NCI-H2081 treated with DMSO at 0.1 percent for 48 hours (cell line): Measurements from ENCODE around the gene TNIK.

Experiments
- DNase-seq: peaks from one replicate; lab custom pipeline; 2025; lab: John Stamatoyannopoulos, UW

TNIK gene

DNA sequence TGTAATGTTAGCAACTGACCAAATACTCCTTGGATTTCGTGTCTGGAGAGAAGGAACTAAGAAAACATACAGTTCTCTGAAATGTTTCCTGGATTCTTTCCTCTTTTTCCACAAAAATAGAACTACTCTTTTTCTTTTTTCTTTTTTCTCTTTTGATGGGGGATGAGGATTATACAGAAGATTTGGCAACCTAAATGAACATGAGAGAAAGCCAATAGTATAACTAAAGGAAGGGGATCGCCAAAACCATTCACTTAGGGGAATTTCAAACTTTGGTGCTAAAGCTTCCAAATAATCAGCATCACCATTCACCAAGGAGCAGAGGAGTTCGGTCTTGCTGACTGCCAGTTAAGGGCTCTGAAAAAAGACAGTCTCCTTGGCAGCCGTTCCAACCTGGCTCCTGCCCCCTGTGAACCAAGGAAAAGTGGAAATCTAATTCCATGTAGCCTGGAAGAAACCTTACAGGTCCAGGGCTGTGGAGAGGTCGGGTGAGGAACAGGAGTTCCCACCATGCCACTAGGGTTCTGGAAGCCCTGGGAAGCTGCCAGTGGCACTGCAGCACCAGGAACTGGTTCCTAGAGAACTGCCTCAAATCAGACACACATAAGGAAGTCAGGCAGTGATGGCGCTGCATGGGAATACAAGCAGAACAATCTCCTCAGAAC lies 176.9 kb downstream of the TNIK start:
- DNase-seq = no peak

- DNase-seq = no peak
These were observed 178.2 kb downstream of the TNIK start for GRCh38 chr3:171282041-171282440.

DNA sequence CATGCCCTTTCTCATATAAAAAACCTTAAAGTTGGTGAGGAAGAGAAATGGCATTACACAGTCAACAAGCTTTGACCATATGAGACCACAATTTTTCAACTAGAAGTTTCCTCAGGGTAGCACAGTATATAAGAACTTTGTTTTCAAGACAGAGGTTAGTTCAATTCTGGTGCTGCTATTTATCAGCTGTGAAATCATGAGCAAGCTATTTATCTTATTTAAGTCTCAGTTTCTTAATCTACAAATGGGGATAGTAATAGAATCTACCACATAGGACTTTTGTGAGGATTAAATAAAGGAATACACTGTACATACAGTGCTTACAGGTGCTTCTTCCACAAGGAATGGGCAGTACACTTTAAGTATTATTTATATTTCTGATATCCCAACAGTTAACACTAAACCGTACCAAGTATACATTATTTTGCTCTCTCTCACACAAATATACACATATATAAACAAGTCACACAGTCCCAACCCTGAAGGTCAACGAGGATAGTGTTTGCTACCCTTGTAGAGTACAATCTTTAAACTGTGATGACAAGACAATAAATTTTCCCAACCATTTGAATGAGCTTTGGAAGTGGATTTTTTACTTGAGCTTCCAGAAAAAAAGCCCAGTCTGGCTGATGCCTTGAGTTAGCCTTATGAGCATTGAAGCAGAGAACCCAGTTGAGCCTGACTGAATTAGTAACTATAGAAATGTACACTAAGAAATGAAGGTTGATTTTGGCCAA lies 178.8 kb downstream of the TNIK start:
- no peak for DNase-seq

DNA sequence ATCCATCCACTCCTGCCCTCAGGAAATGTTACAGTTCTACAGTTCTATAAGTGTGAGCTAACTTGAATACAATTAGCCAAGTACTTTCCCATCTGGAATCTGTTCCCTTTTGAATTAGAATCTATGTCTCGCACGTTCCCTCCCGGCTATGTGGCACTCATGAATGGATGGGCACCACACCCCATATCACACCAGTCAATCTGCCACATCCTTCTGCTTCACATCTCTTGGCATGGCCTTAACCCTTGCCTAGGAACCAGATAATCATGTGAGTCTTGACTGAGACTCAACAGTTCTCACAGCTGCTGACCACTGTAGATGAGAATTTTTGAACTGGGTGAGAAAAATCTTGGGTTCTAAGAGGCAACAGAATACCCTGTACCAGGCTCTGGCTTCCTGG lies 180.2 kb downstream of the TNIK start:
- DNase-seq = no peak

- no peak for DNase-seq
These were observed 182.0 kb downstream of the TNIK start for GRCh38 chr3:171278299-171278590.

- DNase-seq = no peak
These were observed 182.5 kb downstream of the TNIK start for GRCh38 chr3:171277456-171278298.

DNA sequence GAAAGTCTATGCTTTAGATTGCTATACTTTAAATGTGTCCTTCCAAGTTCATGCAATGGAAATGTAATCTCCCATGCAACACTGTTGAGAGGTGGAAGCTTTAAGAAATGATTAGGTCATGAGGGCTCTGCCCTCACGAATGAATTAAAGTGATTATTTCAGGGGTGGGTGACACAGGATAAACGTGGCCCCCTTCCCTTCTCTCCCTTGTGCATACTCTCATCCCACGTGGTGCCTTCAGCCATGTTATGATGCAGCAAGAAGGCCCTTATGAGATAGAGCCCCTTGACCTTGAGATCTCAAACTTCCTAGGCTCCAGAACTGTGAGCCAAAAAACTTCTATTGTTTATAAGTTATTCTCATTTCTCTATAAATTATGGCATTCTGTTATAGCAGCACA lies 183.3 kb downstream of the TNIK start:
- DNase-seq = no peak

GRCh38 chr3:171274222-171274621 lies 186.0 kb downstream of the TNIK start:
- DNase-seq = no peak

GRCh38 chr3:171270541-171270940 lies 189.7 kb downstream of the TNIK start:
- DNase-seq = no peak

DNA sequence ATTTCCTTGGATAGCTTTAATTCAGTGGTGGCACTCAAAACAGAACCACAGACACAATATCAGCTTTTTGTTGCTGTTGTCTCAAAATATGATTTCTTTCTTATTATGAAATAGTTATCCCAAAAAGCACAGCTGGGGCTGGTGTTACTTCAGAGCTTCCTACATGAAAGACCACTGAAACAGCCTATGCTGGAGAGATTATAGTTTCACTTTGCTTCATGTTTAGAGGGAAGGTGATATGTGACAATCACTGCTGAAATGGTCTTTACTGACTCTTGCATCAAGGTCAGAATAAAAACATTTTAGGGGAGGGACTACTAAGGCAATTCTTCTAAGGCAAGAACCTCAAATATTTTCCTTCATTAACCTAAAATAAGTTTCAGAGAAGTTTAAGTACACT lies 190.7 kb downstream of the TNIK start:
- no peak for DNase-seq

DNA sequence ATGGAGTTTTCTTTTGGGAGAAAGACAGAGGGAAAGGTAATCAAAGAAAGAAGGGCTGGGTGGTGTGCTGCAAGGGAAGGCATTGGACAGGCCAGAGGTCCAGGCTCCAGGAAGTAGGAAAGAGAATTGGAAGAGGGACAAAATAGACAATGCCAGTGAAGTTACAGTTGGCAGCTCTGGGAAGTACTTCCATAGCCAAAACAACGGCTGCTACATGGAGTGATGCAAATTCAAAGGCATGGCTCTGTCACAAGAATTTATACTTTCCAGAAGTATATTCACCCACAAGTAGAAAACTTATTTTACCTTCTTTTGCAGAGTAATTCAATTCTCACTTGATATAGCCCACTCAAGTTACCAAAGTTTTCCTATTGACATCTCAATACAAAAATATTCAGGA lies 191.5 kb downstream of the TNIK start:
- no peak for DNase-seq

DNA sequence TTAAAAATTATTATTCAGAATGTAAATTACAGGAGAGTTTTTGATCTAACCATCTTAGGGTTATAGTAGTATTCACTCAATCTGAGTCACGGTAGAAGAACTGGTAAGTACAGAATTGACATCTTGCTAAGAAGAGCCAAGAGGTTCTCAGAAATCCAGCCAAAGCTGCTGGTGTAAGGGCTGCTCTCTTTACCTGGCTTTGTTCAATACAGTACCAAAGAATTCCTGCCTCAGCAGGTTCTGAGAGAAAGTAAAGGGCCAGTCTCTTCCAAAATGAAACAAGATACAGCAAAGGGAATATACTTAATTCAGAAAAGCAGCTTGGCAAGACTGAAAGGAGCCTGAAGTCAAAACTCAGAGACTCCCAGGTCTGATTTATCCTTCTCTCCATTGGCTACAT lies 193.1 kb downstream of the TNIK start:
- DNase-seq = no peak

DNA sequence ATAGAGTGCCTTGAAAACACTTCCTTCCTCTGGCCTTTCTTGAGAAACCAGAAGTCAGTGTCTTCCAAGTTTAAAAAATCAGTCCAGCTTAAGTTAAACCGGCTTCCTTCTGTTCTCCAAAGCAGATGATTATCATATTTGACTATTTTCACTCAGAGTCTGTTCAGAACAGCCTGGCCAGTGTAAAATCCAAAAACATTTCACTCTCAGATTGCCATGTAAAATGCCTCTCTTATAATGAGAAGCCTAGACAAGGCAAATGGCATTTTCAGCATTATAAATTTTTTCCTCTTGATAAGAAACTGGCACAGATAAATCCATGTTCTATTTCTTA lies 193.5 kb downstream of the TNIK start:
- no peak for DNase-seq

DNA sequence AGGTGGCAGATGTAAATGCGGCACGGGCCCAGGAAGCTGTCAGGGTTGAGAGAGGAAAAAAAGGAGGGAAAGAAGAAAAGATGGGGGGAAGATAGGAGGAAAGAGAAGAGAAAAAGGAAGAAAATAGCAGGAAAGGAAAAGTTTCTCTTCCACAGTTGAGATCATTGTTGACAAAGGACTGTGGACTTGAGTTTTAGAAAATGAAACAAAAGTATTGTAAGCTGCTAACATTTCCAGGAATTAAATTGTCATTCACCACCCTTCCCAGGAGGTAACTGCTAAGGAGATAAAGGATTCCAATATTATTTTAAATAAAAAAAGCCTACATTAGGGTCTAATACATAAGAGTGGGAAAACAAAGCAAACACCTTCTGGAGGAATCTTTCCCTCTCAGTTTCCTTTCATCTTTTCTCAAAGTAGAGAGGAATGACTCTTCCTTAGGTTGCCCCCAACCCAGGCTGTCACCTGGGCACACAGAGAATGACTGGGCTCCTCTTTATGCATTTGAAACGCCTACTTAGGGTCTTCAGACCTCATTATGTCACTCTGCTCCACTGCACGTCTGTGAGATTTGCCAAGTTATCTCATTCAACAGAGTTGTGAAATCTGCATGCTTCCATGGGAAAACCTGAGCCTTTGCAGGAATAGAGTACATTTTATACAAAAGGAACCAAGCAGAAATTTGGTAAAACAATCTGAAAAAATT lies 194.0 kb downstream of the TNIK start:
- no peak for DNase-seq

DNA sequence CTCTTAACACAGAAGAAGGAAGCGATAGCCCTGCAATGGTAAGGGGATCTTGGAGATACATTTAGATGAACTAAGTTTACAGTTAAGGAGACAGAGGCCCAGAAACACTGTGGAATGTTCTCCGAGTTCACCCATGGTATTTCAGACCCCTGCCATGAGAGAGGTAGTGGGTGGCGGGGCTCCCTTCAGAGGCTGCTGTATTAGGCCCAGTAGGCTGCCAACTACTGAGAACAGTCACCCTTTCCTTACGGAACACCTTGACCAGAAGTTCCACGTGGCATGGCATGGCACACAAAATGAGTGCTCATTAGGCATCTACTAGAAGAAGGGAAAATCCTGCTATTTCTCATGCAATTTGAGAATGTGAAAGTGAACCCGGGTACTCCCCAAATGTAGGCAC lies 195.4 kb downstream of the TNIK start:
- no peak for DNase-seq

GRCh38 chr3:171262431-171262830 lies 197.8 kb downstream of the TNIK start:
- DNase-seq = no peak

DNA sequence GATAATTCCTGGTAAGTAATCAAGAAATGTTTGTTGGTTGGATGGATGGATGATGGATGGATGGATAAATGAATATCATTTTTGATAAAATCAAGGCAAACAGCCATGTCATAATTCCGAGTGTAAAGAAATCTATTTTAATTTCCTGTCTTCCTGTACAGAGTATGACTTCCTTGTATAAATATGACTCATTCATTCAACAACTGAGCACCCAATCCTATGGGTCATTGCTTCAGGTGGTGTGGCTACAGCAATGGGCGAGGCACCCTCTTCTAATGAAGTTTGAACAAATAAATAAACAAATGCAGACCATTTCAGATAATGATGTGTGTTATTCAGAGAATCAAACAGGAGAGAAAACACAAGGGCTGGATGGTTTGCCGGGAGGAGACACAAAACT lies 198.7 kb downstream of the TNIK start:
- DNase-seq = no peak

DNA sequence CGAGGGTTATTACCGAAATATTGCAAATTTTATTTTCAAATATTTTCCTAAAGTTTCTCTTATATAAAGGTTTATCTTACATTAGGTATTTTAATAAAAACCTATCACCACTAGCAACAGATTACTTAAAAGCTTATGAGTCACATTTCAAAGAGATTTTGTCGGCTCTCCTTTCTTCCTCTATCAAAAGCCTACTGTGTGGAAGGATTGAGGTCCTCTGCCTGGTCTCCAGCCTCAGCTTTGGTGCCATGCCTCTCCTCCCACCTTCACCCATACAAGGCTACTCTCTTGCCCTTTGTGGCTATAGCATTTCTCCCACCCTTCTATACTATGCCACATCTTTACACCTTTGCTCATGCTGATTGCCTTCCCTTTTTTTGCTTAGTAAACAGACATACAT lies 199.3 kb downstream of the TNIK start:
- DNase-seq = no peak

- no peak for DNase-seq
These were observed 199.7 kb downstream of the TNIK start for GRCh38 chr3:171260466-171260865.

DNA sequence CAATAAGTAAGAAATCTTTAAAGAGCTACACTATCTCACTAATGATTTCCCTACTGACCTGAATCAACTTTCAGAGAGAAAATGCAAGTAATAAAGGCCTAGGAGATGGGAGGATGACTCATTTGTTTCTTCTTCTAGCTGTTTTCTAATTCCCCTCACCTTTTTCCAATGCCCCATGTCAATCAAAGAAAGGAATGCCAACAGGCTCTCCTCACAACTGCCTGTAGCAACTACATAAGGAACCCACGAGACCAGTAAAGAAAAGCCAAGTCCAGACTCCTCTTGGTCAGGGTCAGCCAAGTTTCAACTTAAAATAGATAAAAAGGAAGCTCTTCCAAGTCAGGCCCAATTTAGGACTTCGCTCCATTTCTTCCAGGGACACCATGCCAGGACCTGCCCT lies 201.9 kb downstream of the TNIK start:
- no peak for DNase-seq

DNA sequence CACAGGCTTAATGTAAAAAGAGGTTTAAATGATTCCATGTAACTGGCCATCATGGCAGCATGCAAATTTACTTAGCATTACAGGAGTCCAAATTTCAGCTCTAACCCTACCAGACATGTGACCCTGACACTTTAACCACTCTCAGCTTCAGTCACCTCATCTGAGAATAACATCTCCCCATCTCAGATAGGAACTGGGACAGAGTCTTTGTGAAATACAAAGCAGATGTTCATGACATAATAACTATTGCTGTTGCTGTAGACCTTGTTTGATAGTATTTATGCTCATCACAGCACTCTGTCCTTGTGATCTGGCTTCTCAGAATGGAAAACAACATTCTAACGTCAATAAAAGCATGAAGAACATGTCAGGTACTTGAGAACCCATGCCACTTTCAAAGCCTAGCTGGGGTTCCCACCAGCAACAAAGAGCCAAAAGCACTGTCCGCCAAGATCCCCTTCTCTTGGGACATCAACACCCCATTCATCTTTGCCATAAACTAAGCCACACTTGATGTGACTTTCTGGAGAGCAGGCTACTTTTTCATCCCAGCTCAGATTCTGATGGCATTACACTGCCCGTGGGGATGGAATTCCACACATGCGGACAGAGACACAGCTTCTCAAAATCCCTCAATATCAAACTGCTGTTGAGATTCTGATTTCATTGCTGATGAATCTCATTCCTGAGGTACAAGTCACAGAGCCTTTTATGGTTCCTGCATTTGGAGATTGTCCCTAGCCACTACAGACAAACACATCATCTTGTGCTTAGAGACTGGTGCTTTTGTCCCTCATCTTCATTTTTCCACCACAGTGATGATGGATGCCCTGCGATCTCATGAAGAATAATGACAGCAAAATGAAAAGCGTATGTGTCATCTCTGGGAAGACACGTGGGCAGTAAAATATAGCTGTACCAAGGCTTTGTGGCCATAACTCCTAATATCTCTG lies 202.7 kb downstream of the TNIK start:
- no peak for DNase-seq
